HG02610 (cell line): ENCODE measurements around the gene SSTR5.

Experiments used
- ATAC-seq: cut with Tn5 transposase; IDR thresholded peaks from one replicate; pipeline ENCODE4 v1.9.1; 2021; ENCODE audit warnings: mild to moderate bottlenecking, moderate library complexity; ENCODE audit not compliant: unreplicated experiment

SSTR5 gene

GRCh38 chr16:1054660-1055556 is 17.6 kb upstream of the SSTR5 start:
- no peak for ATAC-seq

- ATAC-seq: no peak
Observed at GRCh38 chr16:1055557-1055924, 17.0 kb upstream of the SSTR5 start.

DNA sequence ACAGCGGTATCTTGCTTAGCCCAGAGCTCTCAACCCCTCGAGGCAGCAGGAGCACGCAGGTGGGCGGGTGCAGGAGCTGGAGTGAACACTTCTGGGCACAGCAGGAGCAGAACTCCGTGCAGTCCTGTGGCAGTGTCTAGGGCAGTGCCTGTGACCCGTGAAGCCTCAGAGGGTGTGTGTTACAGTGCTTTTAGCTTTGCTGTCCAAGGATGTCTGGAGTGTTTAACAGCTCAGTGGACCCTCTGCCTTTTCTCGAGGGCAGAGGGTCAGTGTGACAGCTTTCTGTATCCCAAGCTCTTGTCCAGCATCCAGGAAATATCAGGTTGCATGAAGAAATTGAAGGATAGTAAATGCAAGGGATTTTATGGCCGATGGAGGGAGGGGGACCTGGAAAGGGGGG is 16.4 kb upstream of the SSTR5 start:
- ATAC-seq: no peak

- ATAC-seq: no peak
Observed at GRCh38 chr16:1057252-1057932, 15.2 kb upstream of the SSTR5 start.

DNA sequence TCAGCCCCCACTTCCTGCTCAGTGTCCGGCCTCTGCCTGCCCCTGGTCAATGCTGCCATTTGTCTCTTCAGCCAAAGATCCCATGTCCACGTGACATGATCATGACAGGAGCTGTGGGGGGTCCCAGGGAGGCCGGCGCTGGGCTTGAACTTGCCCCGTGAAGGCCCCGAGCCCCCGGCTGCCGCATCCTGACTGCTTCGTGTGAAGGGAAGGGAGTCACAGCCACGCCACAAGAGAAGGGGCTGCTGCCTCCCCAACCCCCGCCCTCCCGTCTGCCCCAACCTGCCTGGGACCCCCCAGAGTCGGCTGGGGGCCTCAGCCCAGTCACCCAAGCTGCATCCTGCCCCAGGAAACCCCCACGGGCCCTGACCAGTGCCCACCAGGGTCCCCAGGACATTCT is 14.3 kb upstream of the SSTR5 start:
- ATAC-seq: no peak

DNA sequence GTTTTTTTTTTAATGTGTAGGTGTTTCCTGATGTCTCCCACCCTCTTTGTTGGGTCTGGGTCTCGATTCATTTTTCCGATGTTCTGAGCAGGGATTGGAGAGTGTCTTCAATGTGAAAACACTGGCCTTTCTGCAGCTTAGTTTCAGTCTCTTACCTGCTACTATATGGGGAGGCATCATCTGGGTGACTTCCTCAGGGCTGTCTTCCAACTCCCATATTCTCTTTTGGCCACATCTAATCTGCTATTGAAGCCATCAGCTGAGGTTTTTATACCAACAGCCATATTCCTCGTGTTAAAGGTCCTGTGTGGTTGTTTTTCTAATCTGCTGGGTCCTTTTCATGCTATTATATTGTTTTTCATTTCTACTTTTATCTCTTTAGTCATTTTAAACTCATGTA is 13.2 kb upstream of the SSTR5 start:
- no peak for ATAC-seq

DNA sequence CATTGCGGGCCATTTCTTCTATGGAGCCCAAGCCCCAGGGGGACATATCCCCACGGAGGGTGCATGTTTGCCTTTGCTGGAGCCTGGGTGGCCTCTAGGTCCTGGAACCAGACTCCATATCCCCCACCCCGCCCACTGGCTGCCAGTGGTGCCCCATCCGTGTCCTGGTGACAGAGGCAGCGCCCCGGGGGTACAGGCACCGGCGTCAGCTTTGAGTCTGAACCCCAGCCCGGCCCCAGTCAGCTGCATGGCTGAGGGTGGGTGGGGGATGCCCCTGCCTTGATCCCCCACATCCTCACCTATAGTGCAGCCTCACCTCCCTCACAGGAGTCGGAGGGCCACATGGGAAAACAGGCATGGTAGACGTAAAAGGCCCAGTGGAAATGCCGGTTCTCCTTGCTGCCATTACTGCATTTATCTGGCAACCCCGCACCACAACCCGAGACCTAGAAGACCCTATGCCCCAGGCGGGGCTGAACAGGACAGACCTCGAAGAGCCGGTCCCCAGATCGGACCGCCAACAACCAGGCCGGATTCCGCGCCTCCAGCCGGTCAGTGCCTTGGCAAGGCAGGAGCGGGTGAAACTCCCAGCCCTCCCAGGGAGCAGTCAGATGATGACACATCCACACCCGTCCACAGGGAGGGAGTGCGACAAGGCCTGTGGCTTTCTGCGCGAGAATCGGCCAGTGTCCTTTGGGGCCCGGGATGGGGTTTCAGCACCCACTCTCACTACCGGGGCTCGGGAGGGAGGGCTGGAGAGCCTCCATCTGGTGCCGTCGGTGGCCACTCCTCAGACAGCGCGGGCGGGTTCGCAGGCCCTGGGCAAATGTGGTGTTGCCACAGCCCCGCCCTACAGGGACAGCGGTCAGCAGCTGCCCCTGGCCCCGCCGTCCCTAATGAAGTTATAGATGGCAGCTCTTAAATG is 11.9 kb upstream of the SSTR5 start:
- no peak for ATAC-seq

- no peak for ATAC-seq
Observed at GRCh38 chr16:1061769-1062505, 10.6 kb upstream of the SSTR5 start.

GRCh38 chr16:1062895-1063294 is 9.7 kb upstream of the SSTR5 start:
- no peak for ATAC-seq

DNA sequence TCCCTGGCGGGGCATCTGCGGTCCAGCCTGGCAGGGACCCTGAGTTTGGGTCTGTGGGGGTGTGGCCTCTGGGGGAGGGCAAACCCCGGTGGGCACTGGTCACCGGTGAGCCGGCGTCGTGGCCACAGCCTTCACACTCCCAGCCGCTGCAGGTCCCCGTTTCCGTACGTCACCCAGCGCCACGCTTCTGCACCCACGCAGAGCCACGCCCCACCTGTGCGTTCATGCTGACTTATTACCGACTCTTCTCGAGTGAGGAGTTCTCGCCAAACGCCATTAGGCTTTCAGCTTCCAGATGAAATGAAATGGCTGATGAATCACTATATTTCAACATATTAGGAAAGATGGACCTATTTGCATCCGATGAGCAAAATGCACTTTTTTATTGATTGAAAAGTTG is 8.8 kb upstream of the SSTR5 start:
- no peak for ATAC-seq

- no peak for ATAC-seq
Observed at GRCh38 chr16:1065469-1066128, 6.9 kb upstream of the SSTR5 start.

DNA sequence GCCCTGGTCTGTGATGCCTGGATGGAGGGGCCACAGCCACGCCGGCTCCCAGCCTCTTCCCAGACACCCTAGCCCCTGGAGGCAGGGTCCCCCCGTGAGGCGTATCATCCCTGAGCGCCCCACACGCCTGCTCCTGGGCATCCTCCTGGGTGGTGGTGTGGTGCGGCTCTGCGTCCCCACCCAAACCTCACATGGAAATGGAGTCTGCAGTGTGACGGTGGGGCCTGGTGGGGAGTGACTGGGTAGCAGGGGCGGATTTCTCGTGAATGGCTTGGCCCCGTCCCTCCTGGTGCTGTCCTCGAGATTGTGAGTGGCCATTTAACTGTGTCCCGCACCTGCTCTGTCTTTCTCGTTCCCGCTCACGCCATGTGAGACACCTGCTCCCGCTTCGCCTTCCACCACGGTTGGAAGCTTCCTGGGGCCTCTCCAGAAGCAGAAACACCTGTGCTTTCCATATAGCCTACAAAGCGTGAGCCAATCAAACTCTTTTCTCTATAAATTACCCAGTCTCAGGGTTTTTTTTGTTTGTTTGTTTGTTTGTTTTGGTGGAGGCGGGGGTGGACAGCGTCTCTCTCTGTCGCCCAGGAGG is 5.9 kb upstream of the SSTR5 start:
- no peak for ATAC-seq

DNA sequence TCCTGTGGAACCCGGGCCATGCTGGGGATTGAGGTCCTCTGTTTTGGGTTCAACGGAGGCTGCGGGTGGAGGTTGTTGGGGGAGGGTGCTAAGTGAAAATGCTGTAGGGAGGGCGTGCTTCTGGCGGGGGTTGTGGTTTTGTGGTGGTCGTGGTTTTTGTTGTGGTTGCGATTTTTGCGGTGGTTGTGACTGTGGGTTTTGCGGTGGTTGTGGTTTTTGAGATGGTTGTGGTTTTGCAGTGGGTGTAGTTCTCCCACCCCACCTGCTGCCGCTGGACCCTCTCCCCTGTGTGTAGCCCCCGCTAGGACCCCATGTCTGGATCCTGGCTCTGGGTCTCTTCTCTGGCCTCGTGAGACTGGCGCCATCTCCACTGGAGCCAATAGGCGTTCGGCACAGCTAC is 4.9 kb upstream of the SSTR5 start:
- ATAC-seq: no peak

- ATAC-seq: no peak
Observed at GRCh38 chr16:1068451-1068850, 4.1 kb upstream of the SSTR5 start.

- no peak for ATAC-seq
Observed at GRCh38 chr16:1069154-1069553, 3.4 kb upstream of the SSTR5 start.

- no peak for ATAC-seq
Observed at GRCh38 chr16:1070084-1070863, 2.3 kb upstream of the SSTR5 start.

GRCh38 chr16:1070864-1071408 is 1.6 kb upstream of the SSTR5 start:
- ATAC-seq: no peak

- no peak for ATAC-seq
Observed at GRCh38 chr16:1071561-1072225, 854 bp upstream of the SSTR5 start.
